ENCODE results near the gene FIG4. TPM values are rescaled to one million over a fixed set of nuclear protein-coding genes. Genes with fewer than 3 reads are reported as not detected.
"Not testable (repeated sequence)": the region's sequence is repeated elsewhere in the genome, so short reads cannot be mapped to it uniquely, and the experiment has no call there.

Gene FIG4
- polyA plus RNA-seq, 6 donors from 2014 or later = 59.0 to 124 (median 72.6) TPM

GRCh38 chr6:109855476-109856040 is 164.5 kb downstream of the FIG4 start:
- Mint-ChIP-seq H3K36me3 (peaks cover 0 to 12% of the 10 kb centered on the region in 2 donors), H3K27me3 (peaks cover 0 to 13% (median 4%) of the 10 kb centered on the region in 3 donors), H3K4me1 (peaks cover 4 to 21% (median 11%) of the 10 kb centered on the region in 3 donors)
- not testable (repeated sequence) for H3K27ac Mint-ChIP-seq; ATAC-seq (ENCODE audit: low read depth in 2 of 2); DNase-seq; H3K4me3 Mint-ChIP-seq; H3K9me3 Mint-ChIP-seq

DNA sequence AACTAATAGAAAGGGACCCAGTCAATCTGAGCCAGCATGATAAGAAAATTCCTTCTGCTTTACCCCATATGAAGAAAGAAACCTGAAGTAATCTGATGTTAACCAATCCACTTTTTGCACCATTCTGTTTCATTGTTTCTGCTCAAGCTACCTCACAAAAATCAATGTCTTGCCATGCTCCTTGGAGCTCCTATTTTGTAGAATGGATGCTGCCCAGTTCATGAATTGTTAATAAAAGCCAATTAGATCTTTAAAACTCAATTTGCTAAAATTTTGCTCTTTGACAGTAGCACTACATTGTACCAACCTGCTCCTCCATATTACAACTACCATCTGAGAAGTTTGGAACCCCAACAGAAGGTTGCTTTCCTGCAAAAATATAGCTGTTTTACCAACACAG is 170.8 kb downstream of the FIG4 start:
- Mint-ChIP-seq H3K36me3 (peaks cover 5 to 18% of the 10 kb centered on the region in 2 donors), H3K4me1 (no peaks in the 10 kb centered on the region), H3K27me3 (peaks cover 0 to 13% (median 5%) of the 10 kb centered on the region in 3 donors), H3K4me3 (no peak overlapping the region), H3K9me3 (peaks cover 3 to 27% (median 21%) of the 10 kb centered on the region in 7 donors), H3K27ac (no peak overlapping the region)
- ATAC-seq (ENCODE audit: low read depth in 2 of 2) = no peak
- DNase-seq = no peak

- Mint-ChIP-seq H3K27me3 (peaks cover 0 to 13% (median 5%) of the 10 kb centered on the region in 3 donors), H3K9me3 (peaks cover 3 to 27% (median 21%) of the 10 kb centered on the region in 7 donors), H3K27ac (peak overlapping the region in 1 of 6 donors; percentile 32), H3K36me3 (peaks cover 5 to 18% of the 10 kb centered on the region in 2 donors), H3K4me1 (no peaks in the 10 kb centered on the region), H3K4me3 (no peak overlapping the region)
- DNase-seq (no peak), ATAC-seq (ENCODE audit: low read depth in 2 of 2) (no peak)
These were observed 173.0 kb downstream of the FIG4 start for GRCh38 chr6:109864050-109864449.

DNA sequence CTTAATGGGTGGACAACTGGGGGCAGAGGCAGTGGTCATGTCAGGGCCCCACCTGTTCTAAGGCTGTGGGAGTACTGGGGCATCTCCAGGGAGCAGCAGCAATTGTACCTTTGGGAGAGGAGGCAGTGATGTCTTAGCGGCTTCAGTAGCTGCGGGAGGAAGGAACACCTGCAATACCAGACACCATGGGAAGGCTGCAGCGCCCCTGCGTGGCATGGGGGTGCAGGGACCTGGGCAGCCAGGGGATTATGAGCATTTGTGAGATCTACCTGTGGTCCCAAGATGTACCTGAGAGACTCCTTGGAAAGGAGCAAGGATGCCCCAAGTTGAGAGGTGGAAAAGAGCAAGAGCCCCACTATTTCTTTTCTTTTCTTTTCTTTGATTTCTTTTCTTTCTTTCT is 174.9 kb downstream of the FIG4 start:
- Mint-ChIP-seq H3K4me3 (no peak overlapping the region), H3K27ac (peak overlapping the region in 1 of 6 donors; percentile 44), H3K9me3 (peaks cover 0 to 24% (median 17%) of the 10 kb centered on the region in 7 donors), H3K4me1 (no peaks in the 10 kb centered on the region), H3K36me3 (peaks cover 2 to 5% of the 10 kb centered on the region in 2 donors), H3K27me3 (no peaks in the 10 kb centered on the region)
- DNase-seq (no peak), ATAC-seq (ENCODE audit: low read depth in 2 of 2) (no peak)

GRCh38 chr6:109867009-109867969 is 176.2 kb downstream of the FIG4 start:
- Mint-ChIP-seq H3K4me1 (peaks cover 0 to 2% (median 0%) of the 10 kb centered on the region in 3 donors), H3K27me3 (no peaks in the 10 kb centered on the region), H3K36me3 (peaks cover 0 to under 1% of the 10 kb centered on the region in 2 donors), H3K27ac (peak overlapping the region in 2 of 6 donors; percentile 41 to 78), H3K9me3 (peaks cover 0 to 12% (median 4%) of the 10 kb centered on the region in 7 donors), H3K4me3 (no peak overlapping the region)
- ATAC-seq (ENCODE audit: low read depth in 2 of 2) (no peak), DNase-seq (no peak)

GRCh38 chr6:109867970-109868358 is 176.9 kb downstream of the FIG4 start:
- DNase-seq = no peak
- Mint-ChIP-seq H3K27ac (peak overlapping the region in 1 of 6 donors; percentile 41), H3K4me3 (no peak overlapping the region), H3K27me3 (no peaks in the 10 kb centered on the region), H3K9me3 (peaks cover 0 to 6% (median 0%) of the 10 kb centered on the region in 7 donors), H3K36me3 (no peaks in the 10 kb centered on the region), H3K4me1 (peaks cover 1 to 8% (median 5%) of the 10 kb centered on the region in 3 donors)
- no peak for ATAC-seq (ENCODE audit: low read depth in 2 of 2)

GRCh38 chr6:109869398-109870088 is 178.4 kb downstream of the FIG4 start:
- Mint-ChIP-seq H3K27ac (peak overlapping the region in 1 of 6 donors; percentile 3), H3K4me1 (peaks cover 7 to 13% (median 11%) of the 10 kb centered on the region in 3 donors)
- H3K9me3 Mint-ChIP-seq; ATAC-seq (ENCODE audit: low read depth in 2 of 2); H3K36me3 Mint-ChIP-seq; H3K4me3 Mint-ChIP-seq; DNase-seq; H3K27me3 Mint-ChIP-seq: not testable (repeated sequence)

DNA sequence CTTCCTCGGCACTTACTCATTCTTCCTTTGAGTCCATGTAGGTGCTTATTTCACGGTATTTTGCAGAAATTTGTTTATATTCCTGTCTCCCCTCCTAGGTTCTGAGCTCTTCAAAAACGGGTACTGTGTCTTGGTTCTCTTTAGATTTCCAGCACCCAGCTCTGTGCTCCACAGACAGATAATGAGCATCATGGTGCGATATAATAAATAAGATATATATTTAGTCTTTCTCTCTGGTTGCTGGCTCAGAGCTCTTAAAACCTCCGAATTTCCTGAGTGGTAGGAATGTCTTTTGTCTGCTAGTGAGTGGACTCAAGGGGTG is 179.0 kb downstream of the FIG4 start:
- H3K36me3 Mint-ChIP-seq = no peaks in the 10 kb centered on the region
- H3K27ac Mint-ChIP-seq = peak overlapping the region in 1 of 6 donors; percentile 34
- no peak for ATAC-seq (ENCODE audit: low read depth in 2 of 2)
- H3K4me3 Mint-ChIP-seq = no peak overlapping the region
- H3K4me1 Mint-ChIP-seq = peaks cover 8 to 13% (median 11%) of the 10 kb centered on the region in 3 donors
- no peaks in the 10 kb centered on the region for H3K9me3 Mint-ChIP-seq
- H3K27me3 Mint-ChIP-seq = no peaks in the 10 kb centered on the region
- no peak for DNase-seq

- H3K4me3 Mint-ChIP-seq = no peak overlapping the region
- no peaks in the 10 kb centered on the region for H3K36me3 Mint-ChIP-seq
- H3K4me1 Mint-ChIP-seq = peaks cover 11 to 13% (median 11%) of the 10 kb centered on the region in 3 donors
- H3K9me3 Mint-ChIP-seq = peaks cover 0 to 2% (median 0%) of the 10 kb centered on the region in 7 donors
- H3K27me3 Mint-ChIP-seq = peaks cover 0 to 11% (median 0%) of the 10 kb centered on the region in 3 donors
- DNase-seq = no peak
- ATAC-seq (ENCODE audit: low read depth in 2 of 2) = no peak
- no peak overlapping the region for H3K27ac Mint-ChIP-seq
These were observed 181.5 kb downstream of the FIG4 start for GRCh38 chr6:109872549-109872948.

GRCh38 chr6:109872968-109873545 is 182.0 kb downstream of the FIG4 start:
- ATAC-seq (ENCODE audit: low read depth in 2 of 2) (peak; percentile 20 to 66), DNase-seq (no peak)
- Mint-ChIP-seq H3K27me3 (peaks cover 0 to 15% (median 4%) of the 10 kb centered on the region in 3 donors), H3K9me3 (peaks cover 0 to 2% (median 0%) of the 10 kb centered on the region in 7 donors), H3K27ac (peak overlapping the region in 2 of 6 donors; percentile 39 to 83), H3K4me1 (peaks cover 11 to 13% (median 11%) of the 10 kb centered on the region in 3 donors), H3K36me3 (no peaks in the 10 kb centered on the region), H3K4me3 (peak overlapping the region in 2 of 8 donors; percentile 4 to 19)

GRCh38 chr6:109874086-109874485 is 183.0 kb downstream of the FIG4 start:
- ATAC-seq (ENCODE audit: low read depth in 2 of 2) = no peak
- peaks cover 0 to 2% (median 0%) of the 10 kb centered on the region in 7 donors for H3K9me3 Mint-ChIP-seq
- no peak overlapping the region for H3K4me3 Mint-ChIP-seq
- peaks cover 11 to 13% (median 11%) of the 10 kb centered on the region in 3 donors for H3K4me1 Mint-ChIP-seq
- H3K27ac Mint-ChIP-seq = no peak overlapping the region
- H3K36me3 Mint-ChIP-seq = no peaks in the 10 kb centered on the region
- no peak for DNase-seq
- peaks cover 0 to 15% (median 7%) of the 10 kb centered on the region in 3 donors for H3K27me3 Mint-ChIP-seq

GRCh38 chr6:109874621-109875020 is 183.5 kb downstream of the FIG4 start:
- ATAC-seq (ENCODE audit: low read depth in 2 of 2) = no peak
- no peak overlapping the region for H3K27ac Mint-ChIP-seq
- H3K9me3 Mint-ChIP-seq = peaks cover 0 to 2% (median 0%) of the 10 kb centered on the region in 7 donors
- H3K27me3 Mint-ChIP-seq = peaks cover 0 to 15% (median 7%) of the 10 kb centered on the region in 3 donors
- no peaks in the 10 kb centered on the region for H3K36me3 Mint-ChIP-seq
- DNase-seq = no peak
- peaks cover 11 to 13% (median 11%) of the 10 kb centered on the region in 3 donors for H3K4me1 Mint-ChIP-seq
- no peak overlapping the region for H3K4me3 Mint-ChIP-seq
